Lung (tissue), 12 donors: ENCODE results near the gene PRRT2. TPM values are rescaled to one million over a fixed set of nuclear protein-coding genes. Genes with fewer than 3 reads are reported as not detected.

Source experiments
- ATAC-seq: fragments of 200-7000 bp; cut with Tn5 transposase; one replicate; pipeline ENCODE4 v1.9.1; 2020; ENCODE audit warnings: moderate number of reproducible peaks; ENCODE audit not compliant: insufficient read depth, low FRiP score
- DNase-seq, 3 donors: peaks; one replicate each; pipeline ENCODE4 v3.0.0-alpha.2; 2013 to 2017
- H3K27ac ChIP-seq, 2 donors: one replicate each; pipeline ENCODE4 v1.5.1; 2013; ENCODE audit warnings: mild to moderate bottlenecking in 2 of 2, moderate library complexity in 2 of 2, control low read depth in 1 of 2, inconsistent platforms in 1 of 2, low read depth in 1 of 2, low read length in 1 of 2
- H3K27me3 ChIP-seq, 3 donors: one replicate each; pipeline ENCODE4 v1.5.1; 2013; ENCODE audit warnings: low read length in 2 of 3; ENCODE audit not compliant: control insufficient read depth in 3 of 3, insufficient read depth in 3 of 3
- H3K36me3 ChIP-seq, 4 donors: one replicate each; pipeline ENCODE4 v1.5.1; 2013; ENCODE audit warnings: low read length in 4 of 4, mild to moderate bottlenecking in 1 of 4, moderate library complexity in 1 of 4; ENCODE audit not compliant: control insufficient read depth in 4 of 4, insufficient read depth in 4 of 4
- H3K4me1 ChIP-seq, 5 donors: one replicate each; pipeline ENCODE4 v1.5.1; 2013; ENCODE audit warnings: low read length in 5 of 5, mild to moderate bottlenecking in 2 of 5, moderate library complexity in 1 of 5; ENCODE audit not compliant: control insufficient read depth in 5 of 5, insufficient read depth in 5 of 5
- H3K4me3 ChIP-seq: one replicate; pipeline ENCODE4 v1.5.1; 2013; ENCODE audit warnings: mild to moderate bottlenecking, control low read depth, moderate library complexity
- H3K9ac ChIP-seq, 2 donors: one replicate each; pipeline ENCODE4 v1.5.1; 2013; ENCODE audit warnings: low read length in 2 of 2, control low read depth in 1 of 2; ENCODE audit not compliant: insufficient read depth in 1 of 2
- H3K9me3 ChIP-seq, 4 donors: one replicate each; pipeline ENCODE4 v1.5.1; 2013; ENCODE audit warnings: low read length in 3 of 4, mild to moderate bottlenecking in 1 of 4, moderate library complexity in 1 of 4; ENCODE audit not compliant: control insufficient read depth in 4 of 4, insufficient read depth in 3 of 4
- CTCF ChIP-seq: IDR thresholded peaks from 2 replicates; pipeline ENCODE4 v1.5.1; 2012; ENCODE audit warnings: mild to moderate bottlenecking; ENCODE audit errors: control extremely low read depth, extremely low read depth
- WGBS, 2 donors: extraction: QIAGEN DNeasy Blood & Tissue Kit; methylation state at CpG; one replicate each; pipeline ENCODE4 v1.1.7; 2013; 5-methylcytosine and 5-hydroxymethylcytosine counted together
- polyA plus RNA-seq, 2 donors: library from polyadenylated mRNA; stranded (reverse); fragments of 200-250 nt; gene quantifications; one replicate each; pipeline ENCODE4 v1.2.1, GENCODE V29; 2013
- total RNA-seq, 2 donors: library from RNA; depleted of rRNA in 1 of 2; stranded (reverse); fragments of >200 nt in 1 of 2; gene quantifications; one replicate each; pipeline ENCODE4 v1.2.1, GENCODE V29; 2014 to 2021
- donor health status: control.
- donor health status: control.
- donor health status: Bipolar disorder and iron deficiency.
- donor health status: healthy.
- donor health status: DM: yes; HTN: yes; CAD: no.

Gene PRRT2
- total and polyA plus RNA-seq, 4 donors: 0.49 to 6.5 (median 1.5) TPM

- Histone ChIP-seq H3K36me3 (no peaks in the 10 kb centered on the region), H3K4me1 (no peaks in the 10 kb centered on the region), H3K27ac (no peak overlapping the region), H3K4me3 (no peak overlapping the region), H3K9me3 (no peaks in the 10 kb centered on the region), H3K27me3 (no peaks in the 10 kb centered on the region), H3K9ac (no peak overlapping the region)
- ATAC-seq (no peak), DNase-seq (no peak)
- no peak for TF ChIP-seq CTCF
- WGBS, 2 donors: 87 to 92% methylated on average over 5 of the region's 5 CpGs
Observed at GRCh38 chr16:29774730-29775129, 37.3 kb upstream of the PRRT2 start.

- 67 to 81% methylated on average over 4 of the region's 4 CpGs for WGBS, 2 donors
- no peaks in the 10 kb centered on the region for H3K27me3 ChIP-seq
- no peak for ATAC-seq
Observed at GRCh38 chr16:29775742-29776408, 36.1 kb upstream of the PRRT2 start.

GRCh38 chr16:29777576-29778350 lies 34.2 kb upstream of the PRRT2 start, which contains the start of gene ZG16:
Gene ZG16 (plus strand): TSS chr16:29778256. CDS start chr16:29779267, 1,011 bp downstream.
- H3K36me3 ChIP-seq: no peaks in the 10 kb centered on the region
- H3K4me3 ChIP-seq: no peak within 1 kb of the TSS
- no peaks in the 10 kb centered on the region for H3K9me3 ChIP-seq
- no peak within 1 kb of the TSS for H3K27ac ChIP-seq
- no peaks in the 10 kb centered on the region for H3K27me3 ChIP-seq
- ATAC-seq: no peak
- H3K4me1 ChIP-seq: no peaks in the 10 kb centered on the region
- WGBS, 2 donors: 79 to 92% methylated on average over 10 of the region's 10 CpGs
- no peak for TF ChIP-seq CTCF
- DNase-seq: no peak
- no peak within 1 kb of the TSS for H3K9ac ChIP-seq

More at GRCh38 chr16:29775742-29776408, 36.1 kb upstream of the PRRT2 start:
- no peak for DNase-seq
- no peaks in the 10 kb centered on the region for H3K9me3 ChIP-seq
- no peaks in the 10 kb centered on the region for H3K4me1 ChIP-seq
- no peak for TF ChIP-seq CTCF
- no peak overlapping the region for H3K27ac ChIP-seq
- no peak overlapping the region for H3K9ac ChIP-seq
- H3K36me3 ChIP-seq: no peaks in the 10 kb centered on the region
- H3K4me3 ChIP-seq: no peak overlapping the region
